CD8-positive, alpha-beta memory T cell (primary cell): ENCODE measurements around the gene MYO1H. TPM values are rescaled to one million over a fixed set of nuclear protein-coding genes. Genes with fewer than 3 reads are reported as not detected.

Experiments used
- CTCF ChIA-PET: fragments of 350-600 bp; sonication (Branson Sonifier 250); formaldehyde crosslinking; loops from one replicate; lab custom pipeline; 2021; ENCODE audit warnings: antibody characterized with exemption; lab: Charles Lee
- POLR2A ChIA-PET: fragments of 350-600 bp; sonication (Branson Sonifier 250); formaldehyde crosslinking; loops from one replicate; lab custom pipeline; 2021; ENCODE audit warnings: antibody characterized with exemption; lab: Charles Lee
- DNase-seq, 5 donors: peaks; one replicate each; pipeline versions ENCODE4 v3.0.0 to v3.0.0-alpha.2; 2020 to 2022; ENCODE audit warnings: mixed read lengths in 1 of 5
- H3K27ac ChIP-seq: one replicate; pipeline ENCODE4 v1.7.0; 2013; ENCODE audit warnings: low read depth, mild to moderate bottlenecking, low read length, moderate library complexity
- H3K27me3 ChIP-seq: 2 replicates; pipeline ENCODE4 v1.7.0; 2013; ENCODE audit warnings: low read length, mild to moderate bottlenecking; ENCODE audit not compliant: insufficient read depth, poor library complexity, severe bottlenecking
- H3K36me3 ChIP-seq: 2 replicates; pipeline ENCODE4 v1.7.0; 2013; ENCODE audit warnings: mild to moderate bottlenecking, low read length, moderate library complexity; ENCODE audit not compliant: insufficient read depth
- H3K4me1 ChIP-seq: 2 replicates; pipeline ENCODE4 v1.7.0; 2013; ENCODE audit warnings: mild to moderate bottlenecking, low read length, moderate library complexity; ENCODE audit not compliant: insufficient read depth
- H3K4me3 ChIP-seq: 2 replicates; pipeline ENCODE4 v1.7.0; 2013; ENCODE audit warnings: mild to moderate bottlenecking, low read length
- H3K9me3 ChIP-seq: 2 replicates; pipeline ENCODE4 v1.7.0; 2013; ENCODE audit warnings: mild to moderate bottlenecking, low read length
- H3K27ac Mint-ChIP-seq, 8 donors: one replicate each; pipeline ENCODE4 v1.8.0; 2020 to 2021; ENCODE audit warnings: mixed read lengths in 8 of 8, mild to moderate bottlenecking in 6 of 8, inconsistent platforms in 3 of 8, moderate library complexity in 3 of 8
- H3K27me3 Mint-ChIP-seq, 2 donors: one replicate each; pipeline ENCODE4 v1.8.0; 2020 to 2021; ENCODE audit warnings: mixed read lengths in 2 of 2, mild to moderate bottlenecking in 1 of 2, moderate library complexity in 1 of 2
- H3K36me3 Mint-ChIP-seq, 3 donors: one replicate each; pipeline ENCODE4 v1.8.0; 2020 to 2021; ENCODE audit warnings: mixed read lengths in 3 of 3, inconsistent platforms in 1 of 3, mild to moderate bottlenecking in 1 of 3
- H3K4me1 Mint-ChIP-seq, 3 donors: one replicate each; pipeline ENCODE4 v1.8.0; 2020 to 2021; ENCODE audit warnings: mixed read lengths in 3 of 3, inconsistent platforms in 1 of 3, mild to moderate bottlenecking in 1 of 3
- H3K4me3 Mint-ChIP-seq, 7 donors: one replicate each; pipeline ENCODE4 v1.8.0; 2020 to 2021; ENCODE audit warnings: mixed read lengths in 7 of 7, mild to moderate bottlenecking in 6 of 7, moderate library complexity in 4 of 7, inconsistent platforms in 2 of 7
- H3K9me3 Mint-ChIP-seq, 5 donors: one replicate each; pipeline ENCODE4 v1.8.0; 2020 to 2022; ENCODE audit warnings: mixed read lengths in 5 of 5, mild to moderate bottlenecking in 3 of 5, moderate library complexity in 2 of 5, inconsistent platforms in 1 of 5
- polyA plus RNA-seq: library from polyadenylated mRNA; unstranded; fragments of 300-500 nt; fragmentation: Illumina TruSeq; gene quantifications from one replicate; pipeline ENCODE4 v1.2.3, GENCODE V29; 2021
- total RNA-seq, 2 experiments: library from RNA; stranded (reverse); gene quantifications; one replicate each; pipeline ENCODE4 v1.2.3, GENCODE V29; 2021

The MYO1H gene
- total and polyA plus RNA-seq, 3 experiments from 2014 or later: not detected

GRCh38 chr12:109331301-109331952 is 16.3 kb upstream of the MYO1H start:
- DNase-seq: no peak
- H3K27me3 Mint-ChIP-seq: peaks cover 2 to 29% of the 10 kb centered on the region in 2 donors
- CTCF ChIA-PET: interaction anchor here (0.9 kb wide), 1 partner anchor 39 kb away, joined by 3 read pairs; no protein-coding TSS in a partner anchor

GRCh38 chr12:109334887-109335286 is 12.8 kb upstream of the MYO1H start:
- H3K4me3 ChIP-seq: no peak overlapping the region
- H3K9me3 ChIP-seq: no peaks in the 10 kb centered on the region
- H3K27ac ChIP-seq: no peak overlapping the region
- Mint-ChIP-seq H3K4me1 (no peaks in the 10 kb centered on the region), H3K36me3 (peaks cover 0 to 5% (median 5%) of the 10 kb centered on the region in 3 donors), H3K4me3 (no peak overlapping the region), H3K9me3 (peaks cover 0 to 3% (median 0%) of the 10 kb centered on the region in 5 donors), H3K27me3 (peaks cover 9 to 39% of the 10 kb centered on the region in 2 donors), H3K27ac (peak overlapping the region in 1 of 8 donors; percentile 79)
- H3K4me1 ChIP-seq: no peaks in the 10 kb centered on the region
- no peaks in the 10 kb centered on the region for H3K27me3 ChIP-seq
- ChIA-PET POLR2A (no interaction called here), CTCF (no interaction called here)
- no peak for DNase-seq
- H3K36me3 ChIP-seq: no peaks in the 10 kb centered on the region

More at GRCh38 chr12:109331301-109331952, 16.3 kb upstream of the MYO1H start:
- no peak overlapping the region for H3K4me3 Mint-ChIP-seq
- H3K27me3 ChIP-seq: no peaks in the 10 kb centered on the region
- H3K4me1 Mint-ChIP-seq: no peaks in the 10 kb centered on the region
- H3K27ac ChIP-seq: no peak overlapping the region
- no peaks in the 10 kb centered on the region for H3K4me1 ChIP-seq
- POLR2A ChIA-PET: no interaction called here
- H3K36me3 ChIP-seq: no peaks in the 10 kb centered on the region
- no peak overlapping the region for H3K27ac Mint-ChIP-seq
- H3K4me3 ChIP-seq: no peak overlapping the region
- peaks cover 0 to 2% (median 0%) of the 10 kb centered on the region in 5 donors for H3K9me3 Mint-ChIP-seq
- H3K9me3 ChIP-seq: no peaks in the 10 kb centered on the region
- peaks cover 0 to 5% (median 0%) of the 10 kb centered on the region in 3 donors for H3K36me3 Mint-ChIP-seq

- H3K9me3 ChIP-seq: no peaks in the 10 kb centered on the region
- Mint-ChIP-seq H3K27me3 (peaks cover 9 to 43% of the 10 kb centered on the region in 2 donors), H3K27ac (peak overlapping the region in 1 of 8 donors; percentile 29), H3K9me3 (peaks cover 0 to 3% (median 0%) of the 10 kb centered on the region in 5 donors), H3K4me3 (no peak overlapping the region), H3K4me1 (no peaks in the 10 kb centered on the region), H3K36me3 (peaks cover 0 to 5% (median 5%) of the 10 kb centered on the region in 3 donors)
- no peak overlapping the region for H3K27ac ChIP-seq
- DNase-seq: no peak
- H3K36me3 ChIP-seq: no peaks in the 10 kb centered on the region
- H3K4me3 ChIP-seq: no peak overlapping the region
- POLR2A ChIA-PET: no interaction called here
- no peaks in the 10 kb centered on the region for H3K4me1 ChIP-seq
- H3K27me3 ChIP-seq: no peaks in the 10 kb centered on the region
- CTCF ChIA-PET: no interaction called here
Measured at GRCh38 chr12:109336593-109336992, 11.1 kb upstream of the MYO1H start.

- H3K27me3 ChIP-seq: no peaks in the 10 kb centered on the region
- POLR2A ChIA-PET: no interaction called here
- DNase-seq: no peak
- Mint-ChIP-seq H3K9me3 (peaks cover 0 to 2% (median 0%) of the 10 kb centered on the region in 5 donors), H3K27me3 (peaks cover 12 to 56% of the 10 kb centered on the region in 2 donors), H3K27ac (no peak overlapping the region), H3K36me3 (no peaks in the 10 kb centered on the region), H3K4me1 (no peaks in the 10 kb centered on the region), H3K4me3 (no peak overlapping the region)
- H3K4me1 ChIP-seq: no peaks in the 10 kb centered on the region
- H3K4me3 ChIP-seq: no peak overlapping the region
- no peaks in the 10 kb centered on the region for H3K9me3 ChIP-seq
- CTCF ChIA-PET: no interaction called here
- H3K27ac ChIP-seq: no peak overlapping the region
- H3K36me3 ChIP-seq: no peaks in the 10 kb centered on the region
Measured at GRCh38 chr12:109343677-109344076, 4.0 kb upstream of the MYO1H start.

- POLR2A ChIA-PET: no interaction called here
- Mint-ChIP-seq H3K4me3 (no peak overlapping the region), H3K9me3 (peaks cover 0 to 2% (median 0%) of the 10 kb centered on the region in 5 donors), H3K27ac (no peak overlapping the region), H3K4me1 (no peaks in the 10 kb centered on the region), H3K36me3 (no peaks in the 10 kb centered on the region), H3K27me3 (peaks cover 12 to 49% of the 10 kb centered on the region in 2 donors)
- CTCF ChIA-PET: no interaction called here
- Histone ChIP-seq H3K36me3 (no peaks in the 10 kb centered on the region), H3K27me3 (no peaks in the 10 kb centered on the region), H3K4me1 (no peaks in the 10 kb centered on the region), H3K4me3 (no peak overlapping the region), H3K27ac (no peak overlapping the region), H3K9me3 (no peaks in the 10 kb centered on the region)
- no peak for DNase-seq
Measured at GRCh38 chr12:109345428-109345827, 2.3 kb upstream of the MYO1H start.

GRCh38 chr12:109346920-109347319 is 780 bp upstream of the MYO1H start:
- no peaks in the 10 kb centered on the region for H3K9me3 ChIP-seq
- DNase-seq: no peak
- no peaks in the 10 kb centered on the region for H3K36me3 ChIP-seq
- no peak overlapping the region for H3K27ac ChIP-seq
- H3K4me3 ChIP-seq: no peak overlapping the region
- ChIA-PET POLR2A (no interaction called here), CTCF (no interaction called here)
- no peaks in the 10 kb centered on the region for H3K4me1 Mint-ChIP-seq
- H3K9me3 Mint-ChIP-seq: peaks cover 0 to 2% (median 0%) of the 10 kb centered on the region in 5 donors
- H3K27me3 Mint-ChIP-seq: peaks cover 12 to 44% of the 10 kb centered on the region in 2 donors
- no peak overlapping the region for H3K27ac Mint-ChIP-seq
- H3K27me3 ChIP-seq: no peaks in the 10 kb centered on the region
- H3K36me3 Mint-ChIP-seq: no peaks in the 10 kb centered on the region
- H3K4me3 Mint-ChIP-seq: no peak overlapping the region
- H3K4me1 ChIP-seq: no peaks in the 10 kb centered on the region

- no peak overlapping the region for H3K27ac Mint-ChIP-seq
- H3K9me3 Mint-ChIP-seq: no peaks in the 10 kb centered on the region
- DNase-seq: no peak
- Histone ChIP-seq H3K36me3 (no peaks in the 10 kb centered on the region), H3K9me3 (no peaks in the 10 kb centered on the region), H3K27ac (no peak overlapping the region), H3K27me3 (no peaks in the 10 kb centered on the region), H3K4me3 (no peak overlapping the region), H3K4me1 (no peaks in the 10 kb centered on the region)
- peaks cover 14 to 38% of the 10 kb centered on the region in 2 donors for H3K27me3 Mint-ChIP-seq
- H3K36me3 Mint-ChIP-seq: no peaks in the 10 kb centered on the region
- no peak overlapping the region for H3K4me3 Mint-ChIP-seq
- no peaks in the 10 kb centered on the region for H3K4me1 Mint-ChIP-seq
- CTCF ChIA-PET: no interaction called here
- POLR2A ChIA-PET: no interaction called here
Measured at GRCh38 chr12:109352184-109352583, 4.5 kb downstream of the MYO1H start.

GRCh38 chr12:109356577-109356976 is 8.9 kb downstream of the MYO1H start:
- DNase-seq: no peak
- H3K9me3 Mint-ChIP-seq: no peaks in the 10 kb centered on the region
- Histone ChIP-seq H3K4me1 (no peaks in the 10 kb centered on the region), H3K9me3 (no peaks in the 10 kb centered on the region), H3K36me3 (no peaks in the 10 kb centered on the region), H3K4me3 (no peak overlapping the region), H3K27me3 (no peaks in the 10 kb centered on the region), H3K27ac (no peak overlapping the region)
- no peaks in the 10 kb centered on the region for H3K36me3 Mint-ChIP-seq
- ChIA-PET CTCF (no interaction called here), POLR2A (no interaction called here)
- H3K4me1 Mint-ChIP-seq: peaks cover 6 to 16% (median 13%) of the 10 kb centered on the region in 3 donors
- H3K27me3 Mint-ChIP-seq: peaks cover 16 to 45% of the 10 kb centered on the region in 2 donors
- H3K27ac Mint-ChIP-seq: no peak overlapping the region
- no peak overlapping the region for H3K4me3 Mint-ChIP-seq
